H1 (cell line): Measurements from ENCODE around the gene LRWD1. TPM values are rescaled to one million over a fixed set of nuclear protein-coding genes. Genes with fewer than 3 reads are reported as not detected.

Source experiments
- CTCF ChIP-seq, 3 experiments: IDR thresholded peaks; 1 replicate in 2 of 3; 2 replicates in 1 of 3; pipeline versions ENCODE4 v1.5.1 to v1.6.1; 2011; ENCODE audit warnings: low read length in 3 of 3, mild to moderate bottlenecking in 3 of 3, inconsistent platforms in 2 of 3, low read depth in 1 of 3, moderate library complexity in 1 of 3; ENCODE audit not compliant: insufficient read depth in 1 of 3; ENCODE audit errors: control extremely low read depth in 1 of 3
- GTF2F1 ChIP-seq: IDR thresholded peaks from 2 replicates; pipeline ENCODE4 v1.6.1; 2012; ENCODE audit warnings: low read depth, low read length, improper control_type of control experiment, borderline replicate concordance
- HDAC6 ChIP-seq: IDR thresholded peaks from one replicate; pipeline ENCODE4 v1.7.1; 2012; ENCODE audit warnings: low read depth, mild to moderate bottlenecking, inconsistent platforms, low read length, moderate library complexity
- JUN ChIP-seq: IDR thresholded peaks from 2 replicates; pipeline ENCODE4 v1.6.1; 2011; ENCODE audit warnings: low read depth, mild to moderate bottlenecking, improper control_type of control experiment, low read length
- RBBP5 ChIP-seq: IDR thresholded peaks from 2 replicates; pipeline ENCODE4 v1.7.1; 2012; ENCODE audit warnings: low read depth, mild to moderate bottlenecking, inconsistent platforms, low read length, moderate library complexity, borderline replicate concordance
- RFX5 ChIP-seq: IDR thresholded peaks from 2 replicates; pipeline ENCODE4 v1.6.1; 2011; ENCODE audit warnings: low read depth, low read length, improper control_type of control experiment, borderline replicate concordance
- SP4 ChIP-seq: IDR thresholded peaks from 2 replicates; pipeline ENCODE4 v1.6.1; 2012; ENCODE audit warnings: low read length, inconsistent platforms
- TAF1 ChIP-seq: IDR thresholded peaks from 2 replicates; pipeline ENCODE4 v1.6.1; 2011; ENCODE audit warnings: mild to moderate bottlenecking, low read depth, low read length
- TBP ChIP-seq: IDR thresholded peaks from 2 replicates; pipeline ENCODE4 v1.6.1; 2011; ENCODE audit warnings: low read depth, low read length, improper control_type of control experiment
- polyA plus RNA-seq, 7 experiments: library from polyadenylated mRNA; depleted of rRNA in 3 of 7; stranded (reverse) in 5 of 7; unstranded in 2 of 7; fragments of >200 nt in 5 of 7; fragments of 200-250 nt in 2 of 7; gene quantifications; 1 replicate in 5 of 7; 2 replicates in 1 of 7; 4 replicates in 1 of 7; pipeline versions ENCODE4 v1.2.1 to v1.2.3, GENCODE V29; 2011 to 2013; ENCODE audit warnings: missing spikeins in 2 of 7, mixed read lengths in 2 of 7
- total RNA-seq: library from RNA; stranded (reverse); fragmentation: NEBNext Ultra II Directional; extraction: Animal tissue kit (Norgen Biotek cat#: 25700); gene quantifications from 2 replicates; pipeline ENCODE4 v1.2.1, GENCODE V29; 2021
- TF ChIP-seq, protein P1 (sequence below): fragments of 300-600 bp; sonication (generic); IDR thresholded peaks from 2 replicates; pipeline ENCODE4 v1.7.1; 2012; ENCODE audit warnings: low read length, moderate library complexity, mild to moderate bottlenecking, inconsistent platforms; ENCODE audit not compliant: insufficient replicate concordance

Gene LRWD1
- total and polyA plus RNA-seq, 2 of the 8 experiments (the other 6 are each of a cell fraction or from before 2014, with no cell fraction given): 23.4 to 26.8 TPM

DNA sequence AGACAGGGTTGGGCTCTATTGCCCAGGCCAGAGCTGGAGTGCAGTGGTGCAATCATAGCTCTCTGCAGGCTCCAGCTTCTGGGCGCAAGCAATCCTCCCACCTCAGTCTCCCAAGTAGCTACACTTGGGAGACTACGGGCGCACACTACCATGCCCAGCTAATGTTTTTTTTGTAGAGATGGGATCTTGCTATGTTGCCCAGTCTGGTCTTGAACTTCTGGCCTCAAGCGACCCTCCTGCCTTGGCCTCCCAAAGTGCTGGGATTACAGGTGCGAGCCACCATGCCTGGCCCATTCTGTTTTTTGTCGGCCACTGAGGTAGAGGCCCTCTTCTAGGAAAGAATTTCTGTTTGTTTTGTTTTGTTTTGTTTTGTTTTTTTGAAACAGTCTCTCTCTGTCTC, 12.3 kb upstream of the LRWD1 start (continued):
- TF ChIP-seq, protein P1, sequence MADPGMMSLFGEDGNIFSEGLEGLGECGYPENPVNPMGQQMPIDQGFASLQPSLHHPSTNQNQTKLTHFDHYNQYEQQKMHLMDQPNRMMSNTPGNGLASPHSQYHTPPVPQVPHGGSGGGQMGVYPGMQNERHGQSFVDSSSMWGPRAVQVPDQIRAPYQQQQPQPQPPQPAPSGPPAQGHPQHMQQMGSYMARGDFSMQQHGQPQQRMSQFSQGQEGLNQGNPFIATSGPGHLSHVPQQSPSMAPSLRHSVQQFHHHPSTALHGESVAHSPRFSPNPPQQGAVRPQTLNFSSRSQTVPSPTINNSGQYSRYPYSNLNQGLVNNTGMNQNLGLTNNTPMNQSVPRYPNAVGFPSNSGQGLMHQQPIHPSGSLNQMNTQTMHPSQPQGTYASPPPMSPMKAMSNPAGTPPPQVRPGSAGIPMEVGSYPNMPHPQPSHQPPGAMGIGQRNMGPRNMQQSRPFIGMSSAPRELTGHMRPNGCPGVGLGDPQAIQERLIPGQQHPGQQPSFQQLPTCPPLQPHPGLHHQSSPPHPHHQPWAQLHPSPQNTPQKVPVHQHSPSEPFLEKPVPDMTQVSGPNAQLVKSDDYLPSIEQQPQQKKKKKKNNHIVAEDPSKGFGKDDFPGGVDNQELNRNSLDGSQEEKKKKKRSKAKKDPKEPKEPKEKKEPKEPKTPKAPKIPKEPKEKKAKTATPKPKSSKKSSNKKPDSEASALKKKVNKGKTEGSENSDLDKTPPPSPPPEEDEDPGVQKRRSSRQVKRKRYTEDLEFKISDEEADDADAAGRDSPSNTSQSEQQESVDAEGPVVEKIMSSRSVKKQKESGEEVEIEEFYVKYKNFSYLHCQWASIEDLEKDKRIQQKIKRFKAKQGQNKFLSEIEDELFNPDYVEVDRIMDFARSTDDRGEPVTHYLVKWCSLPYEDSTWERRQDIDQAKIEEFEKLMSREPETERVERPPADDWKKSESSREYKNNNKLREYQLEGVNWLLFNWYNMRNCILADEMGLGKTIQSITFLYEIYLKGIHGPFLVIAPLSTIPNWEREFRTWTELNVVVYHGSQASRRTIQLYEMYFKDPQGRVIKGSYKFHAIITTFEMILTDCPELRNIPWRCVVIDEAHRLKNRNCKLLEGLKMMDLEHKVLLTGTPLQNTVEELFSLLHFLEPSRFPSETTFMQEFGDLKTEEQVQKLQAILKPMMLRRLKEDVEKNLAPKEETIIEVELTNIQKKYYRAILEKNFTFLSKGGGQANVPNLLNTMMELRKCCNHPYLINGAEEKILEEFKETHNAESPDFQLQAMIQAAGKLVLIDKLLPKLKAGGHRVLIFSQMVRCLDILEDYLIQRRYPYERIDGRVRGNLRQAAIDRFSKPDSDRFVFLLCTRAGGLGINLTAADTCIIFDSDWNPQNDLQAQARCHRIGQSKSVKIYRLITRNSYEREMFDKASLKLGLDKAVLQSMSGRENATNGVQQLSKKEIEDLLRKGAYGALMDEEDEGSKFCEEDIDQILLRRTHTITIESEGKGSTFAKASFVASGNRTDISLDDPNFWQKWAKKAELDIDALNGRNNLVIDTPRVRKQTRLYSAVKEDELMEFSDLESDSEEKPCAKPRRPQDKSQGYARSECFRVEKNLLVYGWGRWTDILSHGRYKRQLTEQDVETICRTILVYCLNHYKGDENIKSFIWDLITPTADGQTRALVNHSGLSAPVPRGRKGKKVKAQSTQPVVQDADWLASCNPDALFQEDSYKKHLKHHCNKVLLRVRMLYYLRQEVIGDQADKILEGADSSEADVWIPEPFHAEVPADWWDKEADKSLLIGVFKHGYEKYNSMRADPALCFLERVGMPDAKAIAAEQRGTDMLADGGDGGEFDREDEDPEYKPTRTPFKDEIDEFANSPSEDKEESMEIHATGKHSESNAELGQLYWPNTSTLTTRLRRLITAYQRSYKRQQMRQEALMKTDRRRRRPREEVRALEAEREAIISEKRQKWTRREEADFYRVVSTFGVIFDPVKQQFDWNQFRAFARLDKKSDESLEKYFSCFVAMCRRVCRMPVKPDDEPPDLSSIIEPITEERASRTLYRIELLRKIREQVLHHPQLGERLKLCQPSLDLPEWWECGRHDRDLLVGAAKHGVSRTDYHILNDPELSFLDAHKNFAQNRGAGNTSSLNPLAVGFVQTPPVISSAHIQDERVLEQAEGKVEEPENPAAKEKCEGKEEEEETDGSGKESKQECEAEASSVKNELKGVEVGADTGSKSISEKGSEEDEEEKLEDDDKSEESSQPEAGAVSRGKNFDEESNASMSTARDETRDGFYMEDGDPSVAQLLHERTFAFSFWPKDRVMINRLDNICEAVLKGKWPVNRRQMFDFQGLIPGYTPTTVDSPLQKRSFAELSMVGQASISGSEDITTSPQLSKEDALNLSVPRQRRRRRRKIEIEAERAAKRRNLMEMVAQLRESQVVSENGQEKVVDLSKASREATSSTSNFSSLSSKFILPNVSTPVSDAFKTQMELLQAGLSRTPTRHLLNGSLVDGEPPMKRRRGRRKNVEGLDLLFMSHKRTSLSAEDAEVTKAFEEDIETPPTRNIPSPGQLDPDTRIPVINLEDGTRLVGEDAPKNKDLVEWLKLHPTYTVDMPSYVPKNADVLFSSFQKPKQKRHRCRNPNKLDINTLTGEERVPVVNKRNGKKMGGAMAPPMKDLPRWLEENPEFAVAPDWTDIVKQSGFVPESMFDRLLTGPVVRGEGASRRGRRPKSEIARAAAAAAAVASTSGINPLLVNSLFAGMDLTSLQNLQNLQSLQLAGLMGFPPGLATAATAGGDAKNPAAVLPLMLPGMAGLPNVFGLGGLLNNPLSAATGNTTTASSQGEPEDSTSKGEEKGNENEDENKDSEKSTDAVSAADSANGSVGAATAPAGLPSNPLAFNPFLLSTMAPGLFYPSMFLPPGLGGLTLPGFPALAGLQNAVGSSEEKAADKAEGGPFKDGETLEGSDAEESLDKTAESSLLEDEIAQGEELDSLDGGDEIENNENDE: no peak
- TF ChIP-seq TAF1: no peak
- no peak for TF ChIP-seq SP4
- TF ChIP-seq HDAC6: no peak
- no peak for TF ChIP-seq RBBP5
- TF ChIP-seq RFX5: no peak
- no peak for TF ChIP-seq CTCF (IDR thresholded peaks at IDR 0.05; ENCODE audit: control extremely low read depth in 1 of 3, insufficient read depth in 1 of 3, low read depth in 1 of 3, low read length in 3 of 3)
- no peak for TF ChIP-seq TBP
- no peak for TF ChIP-seq GTF2F1
- TF ChIP-seq JUN: no peak
